Hematopoietic multipotent progenitor cell treated with erythropoietin and hydrocortisone succinate and interleukin-3 and kit ligand, for 17 days (in vitro differentiated cells): Measurements from ENCODE around the gene ZNF490.
"Not testable (repeated sequence)": the region's sequence is repeated elsewhere in the genome, so short reads cannot be mapped to it uniquely, and the experiment has no call there.

Experiments used
- DNase-seq: peaks from one replicate; pipeline ENCODE4 v3.0.0-alpha.2; 2015; ENCODE audit warnings: low spot score

The ZNF490 gene

DNA sequence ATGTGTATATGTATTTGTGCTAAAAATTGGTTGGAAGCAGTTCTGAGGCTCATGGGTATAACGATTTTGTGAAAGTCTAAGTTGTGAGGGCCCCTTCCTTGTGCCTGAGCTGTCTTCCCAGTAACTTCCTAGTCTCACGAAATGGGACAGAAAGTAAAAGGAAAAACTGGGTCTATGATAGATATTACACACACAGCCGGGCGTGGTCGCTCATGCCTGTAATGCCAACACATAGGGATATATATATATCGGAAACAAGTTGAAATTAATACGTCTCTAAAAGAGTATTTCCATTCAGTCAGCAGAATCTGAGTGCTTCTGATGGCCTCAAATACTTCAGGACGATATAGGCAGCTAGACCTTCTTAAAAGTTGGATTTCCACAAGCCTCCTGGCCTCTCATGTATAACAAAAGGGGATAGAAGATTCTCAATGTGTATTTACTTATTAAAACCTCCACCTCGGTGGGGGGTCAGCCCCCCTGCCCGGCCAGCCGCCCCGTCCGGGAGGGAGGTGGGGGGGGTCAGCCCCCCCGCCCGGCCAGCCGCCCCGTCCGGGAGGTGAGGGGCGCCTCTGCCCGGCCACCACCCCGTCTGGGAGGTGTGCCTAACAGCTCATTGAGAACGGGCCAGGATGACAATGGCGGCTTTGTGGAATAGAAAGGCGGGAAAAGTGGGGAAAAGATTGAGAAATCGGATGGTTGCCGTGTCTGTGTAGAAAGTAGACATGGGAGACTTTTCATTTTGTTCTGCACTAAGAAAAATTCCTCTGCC, 10.8 kb upstream of the ZNF490 start:
- not testable (repeated sequence) for DNase-seq

DNA sequence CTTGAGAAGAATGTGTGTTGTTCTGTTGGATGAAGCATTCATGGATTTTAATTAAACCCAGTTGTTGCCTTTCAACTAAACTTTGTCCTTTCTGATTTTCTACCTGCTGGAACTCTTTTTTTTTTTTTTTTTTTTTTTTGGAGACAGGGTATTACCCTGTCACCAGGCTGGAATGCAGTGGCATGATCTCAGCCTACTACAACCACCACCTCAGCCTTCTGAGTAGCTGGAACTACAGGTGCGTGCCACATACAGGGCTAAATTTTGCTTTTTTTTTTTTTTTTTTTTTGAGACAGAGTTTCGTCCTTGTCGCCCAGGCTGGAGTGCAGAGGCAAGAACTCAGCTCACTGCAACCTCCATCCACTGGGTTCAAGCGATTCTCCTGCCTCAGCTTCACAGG, 7.0 kb upstream of the ZNF490 start:
- DNase-seq, result no peak

DNA sequence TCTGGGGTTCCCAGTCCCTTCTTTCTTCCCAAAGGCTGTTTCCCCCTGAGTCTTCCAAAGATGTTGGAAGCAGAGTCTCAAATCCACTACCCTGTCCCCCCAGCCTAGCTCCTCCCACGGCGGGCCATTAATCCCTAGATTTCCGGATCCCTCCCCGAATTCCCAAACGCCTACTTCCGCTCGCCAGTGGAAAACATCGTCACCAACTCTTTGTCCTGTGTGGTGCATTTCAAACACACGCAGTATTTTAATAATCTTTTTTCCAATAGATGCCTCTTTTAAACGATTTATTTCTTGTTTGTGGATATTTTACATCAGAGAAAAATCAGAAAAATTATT, 717 bp upstream of the ZNF490 start:
- DNase-seq, result no peak

DNA sequence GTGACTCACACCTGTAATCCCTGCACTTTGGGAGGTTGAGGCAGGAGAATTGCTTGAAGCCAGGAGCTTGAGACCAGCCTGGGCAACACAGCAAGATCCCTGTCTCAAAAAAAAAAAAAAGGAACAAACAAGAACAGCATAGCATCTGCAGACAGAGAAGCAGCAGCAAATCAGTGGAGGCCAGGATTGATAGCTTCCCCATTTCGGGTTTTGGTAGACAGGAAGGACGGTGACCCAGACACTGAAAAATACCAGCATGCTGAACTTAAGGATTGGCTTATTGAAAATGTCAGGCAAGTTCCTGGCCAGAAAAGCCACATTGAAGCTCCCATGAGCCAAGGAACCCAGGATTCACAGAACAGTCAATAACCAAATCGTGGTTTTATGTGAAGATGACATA, 3.0 kb downstream of the ZNF490 start:
- no peak for DNase-seq

DNA sequence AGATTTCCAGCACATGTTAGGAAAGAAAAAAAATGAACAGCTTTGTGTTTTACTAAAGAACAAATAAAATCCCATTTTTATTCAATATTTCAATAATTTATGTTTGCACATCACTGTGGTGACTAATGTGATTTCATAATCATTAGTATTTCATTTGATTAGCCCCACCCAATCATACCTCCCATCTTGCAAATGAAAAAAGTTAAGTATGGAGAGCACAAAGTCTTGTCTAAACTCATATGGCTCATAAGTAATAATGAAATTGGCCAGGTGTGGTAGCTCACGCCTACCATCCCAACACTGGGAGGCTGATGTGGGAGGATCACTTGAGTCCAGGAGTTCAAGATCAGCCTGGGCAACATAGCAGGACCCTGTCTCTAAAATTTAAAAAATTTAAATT, 3.8 kb downstream of the ZNF490 start:
- no peak for DNase-seq

DNA sequence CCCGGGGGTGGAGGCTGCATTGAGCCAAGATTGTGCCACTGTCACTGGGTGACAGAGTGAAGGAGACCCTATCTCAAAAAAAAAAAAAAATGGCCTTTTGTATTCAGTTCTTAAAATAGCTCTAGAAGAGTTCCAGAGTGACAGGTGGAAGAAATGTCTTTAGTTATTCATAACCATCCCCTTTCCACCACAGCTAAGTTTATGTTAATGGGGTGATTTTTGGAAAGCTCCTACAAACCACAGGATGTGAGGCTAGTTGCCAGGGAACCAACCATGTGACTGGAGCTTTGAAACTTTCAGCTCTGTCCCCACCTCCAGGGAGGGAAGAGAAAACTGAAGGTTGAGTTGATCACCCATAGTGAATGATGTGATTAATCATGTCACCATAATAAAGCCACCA, 6.9 kb downstream of the ZNF490 start:
- DNase-seq, result no peak

DNA sequence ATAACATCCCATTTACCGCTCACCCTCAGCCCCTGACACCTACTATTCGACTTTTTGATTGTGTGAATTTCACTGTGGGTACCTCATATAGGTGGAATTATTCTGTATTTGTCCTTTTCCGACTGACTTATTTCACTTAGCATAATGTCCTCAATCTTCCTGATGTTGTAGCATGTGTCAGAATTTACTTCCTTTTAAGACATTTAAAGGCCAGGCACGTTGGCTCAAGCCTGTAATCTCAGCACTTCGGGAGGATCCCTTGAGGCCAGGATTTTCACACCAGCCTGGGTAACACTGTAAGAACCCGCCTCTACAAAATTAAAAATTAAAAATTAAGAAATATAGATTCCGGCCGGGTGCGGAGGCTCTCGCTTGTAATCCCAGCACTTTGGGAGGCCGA, 13.0 kb downstream of the ZNF490 start:
- no peak for DNase-seq

DNA sequence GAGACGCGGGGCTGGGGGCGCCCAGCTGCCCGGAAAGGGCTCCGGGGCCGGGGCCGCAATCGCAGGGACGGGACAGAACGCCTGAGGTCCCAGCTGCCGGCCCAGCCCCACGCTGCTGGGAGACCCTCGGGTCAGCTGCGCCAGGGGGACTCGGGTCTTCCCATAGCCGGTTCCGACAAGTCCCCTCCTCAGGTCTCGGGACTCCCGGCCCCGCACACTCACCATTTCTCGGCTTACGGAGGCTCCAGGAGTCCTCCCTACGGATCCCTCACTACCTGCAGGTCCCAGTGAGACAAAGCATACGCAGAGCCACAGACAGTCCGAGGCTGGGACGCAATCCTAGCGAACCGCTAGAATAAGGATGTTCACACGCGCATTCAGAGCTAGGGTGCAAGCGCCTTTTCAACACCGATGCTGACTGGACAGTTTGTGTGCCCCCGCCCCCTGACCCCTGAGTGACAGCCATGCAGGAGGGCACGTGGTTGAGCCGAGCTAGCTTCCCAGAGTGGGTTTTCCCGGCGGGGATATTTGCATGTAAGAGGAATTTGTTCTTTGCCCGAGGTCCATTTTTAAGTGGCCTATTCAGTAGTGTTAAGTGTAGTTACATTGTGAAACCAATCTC, 13.6 kb downstream of the ZNF490 start:
- DNase-seq, result no peak

DNA sequence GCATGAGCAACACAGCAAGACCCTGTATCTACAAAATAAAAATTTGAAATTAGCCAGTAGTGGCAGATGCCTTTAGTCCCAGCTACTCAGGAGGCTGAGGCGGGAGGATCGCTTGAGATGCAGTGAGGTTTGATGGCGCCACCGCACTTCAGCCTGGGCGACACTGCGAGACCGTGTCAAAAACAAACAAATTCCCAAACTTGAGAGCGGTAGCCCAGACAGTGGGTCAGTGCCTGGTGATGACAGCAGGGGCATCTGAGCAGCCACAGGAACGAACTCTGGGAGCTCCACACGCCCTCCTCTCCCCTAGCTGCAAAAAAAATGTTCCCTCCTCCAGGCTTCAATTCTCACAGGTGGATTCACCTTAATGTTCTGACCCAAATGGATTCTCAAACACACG, 14.1 kb downstream of the ZNF490 start:
- DNase-seq, result no peak

DNA sequence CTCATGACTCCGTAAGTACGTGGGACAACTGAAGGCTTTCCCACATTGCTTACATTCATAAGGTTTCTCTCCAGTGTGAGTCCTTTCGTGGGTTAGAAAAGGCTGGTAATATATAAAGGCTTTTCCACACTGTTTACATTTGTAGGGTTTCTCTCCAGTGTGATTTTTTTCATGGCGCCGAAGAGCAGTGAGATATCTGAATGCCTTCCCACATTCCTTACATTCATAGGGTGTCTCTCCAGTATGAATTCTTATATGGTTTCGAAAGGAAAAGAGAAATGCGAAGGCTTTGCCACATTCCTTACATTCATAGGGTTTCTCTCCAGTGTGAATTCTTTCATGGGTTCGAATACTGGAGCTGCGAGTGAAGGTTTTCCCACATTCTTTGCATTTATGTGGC, 29.5 kb downstream of the ZNF490 start:
- DNase-seq, result no peak

DNA sequence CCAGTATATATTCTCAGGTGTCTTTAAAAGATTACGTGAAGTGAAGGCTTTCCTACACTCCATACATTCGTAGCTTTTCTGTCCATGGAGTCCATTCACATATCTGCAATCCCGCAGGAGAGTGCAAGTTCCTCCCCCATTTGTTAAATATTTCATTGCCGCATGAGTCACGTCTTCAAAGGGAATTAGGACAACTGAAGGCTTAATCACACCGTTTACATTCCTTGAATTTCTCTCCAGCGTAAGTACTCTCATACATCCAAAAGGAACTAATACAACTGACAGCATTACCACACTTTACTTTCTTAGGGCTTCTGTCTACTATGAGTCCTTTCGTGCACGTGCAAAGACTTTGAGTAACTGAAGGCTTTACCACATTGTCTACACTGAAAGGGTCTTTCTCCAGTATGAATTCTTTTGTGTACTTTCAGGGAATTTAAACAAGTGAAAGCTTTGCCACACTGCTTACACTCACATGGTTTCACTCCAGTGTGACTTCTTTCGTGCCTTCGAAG, 30.4 kb downstream of the ZNF490 start:
- DNase-seq, result no peak

DNA sequence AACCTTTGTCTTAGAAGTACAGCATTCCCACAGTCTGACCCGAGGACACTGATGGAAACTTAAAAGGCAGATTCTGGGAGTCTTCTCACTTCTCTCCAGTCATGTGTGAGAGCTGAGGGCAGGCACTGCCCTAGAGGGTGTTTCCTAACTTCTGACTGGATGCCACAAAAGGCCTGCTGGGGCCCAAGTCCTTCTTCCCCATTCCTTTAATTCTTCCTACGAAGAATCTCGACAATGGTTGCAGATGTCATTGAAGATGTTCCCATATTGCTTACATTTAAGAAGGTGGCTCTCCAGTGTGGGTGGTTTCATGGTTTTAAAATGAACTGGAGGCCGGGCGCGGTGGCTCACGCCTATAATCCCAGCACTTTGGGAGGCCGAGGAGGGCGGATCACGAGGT, 32.0 kb downstream of the ZNF490 start:
- no peak for DNase-seq

DNA sequence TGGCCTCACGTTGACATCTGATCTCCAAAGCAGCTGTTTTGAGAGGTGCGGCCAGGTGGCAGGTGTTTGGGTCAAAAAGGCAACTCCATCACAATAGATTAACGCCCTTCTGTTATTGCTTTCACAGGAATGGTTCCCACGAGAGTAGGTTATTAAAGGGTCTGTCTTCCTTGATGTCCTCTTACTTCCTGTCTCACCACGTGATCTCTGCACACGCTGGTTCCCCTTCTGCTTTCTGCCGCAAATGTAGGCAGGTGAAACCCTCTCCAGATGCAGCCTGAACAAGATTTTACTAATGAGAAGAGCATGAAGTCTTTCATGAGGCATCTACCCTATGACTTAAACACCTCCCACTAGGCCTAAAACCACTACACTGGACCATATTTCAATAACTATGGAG, 36.6 kb downstream of the ZNF490 start:
- no peak for DNase-seq

DNA sequence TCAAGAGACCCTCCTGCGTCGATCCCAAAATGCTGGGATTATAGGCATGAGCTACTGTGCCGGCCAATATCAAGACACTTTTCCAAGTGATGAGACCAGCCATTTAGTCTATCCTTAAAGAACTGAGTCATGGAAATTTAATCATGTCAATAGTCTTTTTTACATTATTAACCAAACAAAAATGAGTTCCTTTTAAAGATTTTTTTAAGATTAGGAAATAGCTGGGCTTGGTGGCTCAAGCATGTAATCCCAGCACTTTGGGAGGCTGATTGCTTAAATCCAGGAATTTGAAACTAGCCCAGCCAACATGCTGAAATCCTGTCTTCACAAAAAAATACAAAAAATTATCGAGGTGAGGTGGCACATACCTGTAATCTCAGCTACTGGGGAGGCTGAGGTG, 42.7 kb downstream of the ZNF490 start:
- no peak for DNase-seq

DNA sequence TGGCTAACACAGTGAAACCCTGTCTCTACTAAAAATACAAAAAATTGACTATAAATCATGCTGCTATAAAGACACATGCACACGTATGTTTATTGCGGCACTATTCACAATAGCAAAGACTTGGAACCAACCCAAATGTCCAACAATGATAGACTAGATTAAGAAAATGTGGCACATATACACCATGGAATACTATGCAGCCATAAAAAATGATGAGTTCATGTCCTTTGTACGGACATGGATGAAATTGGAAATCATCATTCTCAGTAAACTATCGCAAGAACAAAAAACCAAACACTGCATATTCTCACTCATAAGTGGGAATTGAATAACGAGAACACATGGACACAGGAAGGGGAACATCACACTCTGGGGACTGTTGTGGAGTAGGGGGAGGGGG, 44.2 kb downstream of the ZNF490 start:
- DNase-seq, result not testable (repeated sequence)

DNA sequence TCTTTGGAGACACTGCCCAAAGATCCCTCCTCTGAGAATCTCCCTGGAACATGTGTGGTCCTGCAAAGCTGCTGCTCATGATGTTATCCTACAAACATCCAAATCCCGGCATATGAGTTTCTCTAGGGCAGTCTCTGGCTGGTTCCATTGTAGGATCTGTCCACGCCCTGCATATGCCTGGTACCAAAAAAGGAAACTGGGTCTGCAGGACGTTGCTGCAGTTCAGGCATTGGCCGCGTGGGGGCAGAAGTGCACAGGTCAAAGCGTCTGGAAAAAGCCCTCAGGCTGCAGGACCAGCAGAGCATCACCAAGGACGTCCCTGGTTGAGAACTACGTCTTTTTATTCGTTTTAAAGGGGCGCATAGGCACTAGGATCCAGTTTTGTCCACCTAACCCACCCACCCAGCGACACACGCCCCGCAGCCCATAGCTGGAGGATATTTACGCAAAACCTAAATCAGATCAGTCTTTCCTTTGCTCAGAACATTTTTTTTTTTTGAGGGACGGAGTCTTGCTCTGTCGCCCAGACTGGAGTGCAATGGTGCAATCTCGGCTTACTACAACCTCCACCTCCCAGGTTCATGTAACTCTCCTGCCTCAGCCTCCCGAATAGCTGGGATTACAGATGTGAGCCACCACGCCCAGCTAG, 46.5 kb downstream of the ZNF490 start:
- peak; percentile 78 for DNase-seq

DNA sequence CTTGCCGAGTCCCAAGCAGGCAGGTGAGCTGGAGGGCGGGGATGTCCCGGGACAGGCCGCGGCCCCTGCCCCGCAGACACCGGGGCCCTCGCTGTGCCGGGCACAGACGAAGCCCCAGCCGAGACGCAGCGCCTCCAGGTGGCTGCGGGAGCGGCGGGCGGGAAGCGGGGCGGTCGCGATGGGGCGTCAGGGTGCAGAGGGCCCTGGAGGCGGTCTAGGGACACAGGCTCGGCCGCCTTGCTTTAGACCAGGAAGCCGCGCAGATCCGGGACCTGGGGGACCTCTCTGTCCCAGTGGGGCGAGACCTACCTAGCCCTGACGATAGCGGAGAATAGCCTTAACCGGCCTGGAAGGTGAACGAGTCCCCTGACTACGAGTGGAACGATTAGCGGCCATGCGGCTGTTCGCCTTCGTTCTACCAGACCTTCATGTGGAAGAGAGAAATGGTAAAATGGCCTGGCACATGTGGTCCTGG, 55.1 kb downstream of the ZNF490 start:
- DNase-seq, result no peak

DNA sequence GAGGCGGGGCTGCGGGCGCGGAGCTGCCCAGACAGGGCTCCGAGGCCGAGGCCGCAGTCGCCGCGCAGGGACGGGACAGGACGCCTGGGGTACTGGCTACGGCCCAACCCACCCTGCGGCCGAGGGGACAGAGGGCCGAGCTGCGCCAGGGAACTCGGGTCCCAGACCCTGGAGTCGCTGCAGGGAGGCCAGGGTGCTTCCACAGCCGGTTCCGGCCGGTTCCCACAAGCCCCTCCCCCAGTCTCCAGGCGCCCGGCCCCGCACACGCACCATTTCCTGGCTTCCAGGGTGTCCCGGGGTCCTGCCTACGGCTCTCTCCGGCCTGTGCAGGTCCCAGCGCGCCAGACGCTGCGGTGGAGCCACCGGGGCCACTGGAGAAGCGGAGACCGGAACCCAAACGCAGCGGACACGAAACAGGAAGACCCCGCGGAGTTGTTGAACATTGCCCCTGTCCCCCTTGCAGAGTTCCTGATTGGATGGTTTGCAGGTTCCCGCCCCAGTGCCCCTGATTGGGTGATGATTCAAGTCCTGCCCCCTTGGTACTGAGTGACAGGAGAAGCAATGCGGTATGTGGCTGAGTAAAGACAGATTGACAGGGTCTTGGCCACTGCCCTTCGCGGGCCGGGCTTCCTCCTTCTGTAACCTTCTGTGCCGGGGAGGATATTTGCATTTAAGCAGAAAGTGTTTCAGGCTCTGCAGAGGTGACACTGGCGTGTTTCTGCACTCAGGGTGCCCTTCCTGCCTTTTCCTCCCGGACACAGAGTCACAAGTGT, 59.4 kb downstream of the ZNF490 start, which contains the start of gene ZNF564:
Gene ZNF564, minus strand, starts transcription at position 423 of the 773 bp plus-strand sequence. Its CDS starts 150 bp downstream, at position 273.
- peak; percentile 90 for DNase-seq

DNA sequence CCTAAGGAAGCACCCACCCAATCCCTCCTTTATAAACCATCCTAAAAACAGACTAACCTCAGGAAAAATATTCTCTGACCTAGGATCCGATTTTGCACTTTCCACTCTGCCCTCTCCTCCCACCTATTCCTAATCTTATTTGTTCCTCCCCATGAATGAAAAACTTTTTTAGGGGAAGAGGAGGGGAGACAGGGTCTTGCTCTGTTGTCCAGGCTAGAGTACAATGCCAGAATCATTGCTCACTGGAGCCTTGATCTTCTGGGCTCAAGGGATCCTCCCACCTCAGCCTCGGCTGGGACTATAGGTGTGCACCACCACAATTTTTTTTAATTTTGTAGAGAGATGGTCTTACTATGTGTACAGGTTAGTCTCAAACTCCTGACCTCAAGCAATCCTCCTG, 63.7 kb downstream of the ZNF490 start:
- no peak for DNase-seq

DNA sequence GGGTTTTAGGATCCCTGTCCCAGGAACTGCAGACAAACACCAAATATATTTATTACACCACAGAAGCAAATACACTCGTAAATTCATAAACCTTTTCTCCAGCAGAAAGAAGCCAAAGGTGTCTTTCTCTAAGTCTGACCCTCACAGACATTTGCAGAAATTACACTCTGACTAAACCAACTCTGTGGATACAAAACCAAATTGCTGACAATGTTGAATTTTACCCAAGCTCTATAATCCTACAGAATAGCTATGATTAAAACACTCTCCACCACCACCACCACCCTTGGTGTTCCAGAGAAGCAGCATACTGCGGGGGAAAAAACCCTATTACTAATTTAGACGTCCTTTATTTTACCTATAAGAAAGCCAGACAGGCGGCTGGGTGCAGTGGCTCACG, 64.5 kb downstream of the ZNF490 start:
- no peak for DNase-seq

DNA sequence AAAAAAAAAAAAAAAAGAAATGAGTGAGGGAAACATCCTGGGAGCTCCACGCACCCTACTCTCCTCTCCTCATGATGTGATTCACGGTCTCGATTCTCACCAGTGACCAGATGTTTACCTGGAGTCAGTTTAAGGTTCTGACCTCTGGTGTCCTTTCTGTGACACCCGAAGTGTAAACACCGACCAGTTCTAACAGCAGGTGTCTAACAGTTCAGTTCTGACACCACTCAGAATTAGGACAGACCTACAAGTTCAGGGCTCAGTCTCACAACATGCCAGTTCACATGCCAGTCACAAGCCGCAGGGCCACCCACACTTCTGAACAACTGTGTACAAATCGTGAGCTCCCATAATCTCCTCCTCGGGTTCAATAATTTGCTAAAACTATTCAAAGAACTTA, 65.3 kb downstream of the ZNF490 start:
- DNase-seq, result no peak

DNA sequence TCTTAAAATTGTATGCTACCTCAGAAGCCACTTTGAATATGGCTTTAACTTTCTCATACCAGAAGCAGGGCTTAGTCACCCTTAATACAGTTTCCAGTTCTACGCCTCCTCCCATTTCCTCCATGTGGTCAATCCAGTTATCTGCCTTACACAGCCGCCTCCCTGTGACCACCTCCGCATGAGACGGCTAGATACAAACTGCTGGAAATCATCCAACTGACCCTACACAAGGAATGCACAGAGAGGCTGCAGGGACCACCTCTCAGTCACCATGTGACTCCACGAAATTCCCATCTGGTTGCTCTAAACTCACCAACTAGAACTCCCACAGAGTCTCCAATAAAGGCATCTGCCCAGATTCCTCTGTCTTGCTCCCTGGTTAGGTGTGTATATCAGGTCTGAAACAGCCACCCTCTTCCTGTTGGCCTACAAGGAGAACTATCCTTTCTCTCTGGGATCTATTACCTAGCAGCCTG, 66.2 kb downstream of the ZNF490 start:
- no peak for DNase-seq
